Breast epithelium (tissue), 4 donors: ENCODE data around the gene TRIOBP. TPM values are rescaled to one million over a fixed set of nuclear protein-coding genes. Genes with fewer than 3 reads are reported as not detected.

ENCODE experiments used
- DNase-seq, 2 donors: peaks; one replicate each; pipeline ENCODE4 v3.0.0-alpha.2; 2019; ENCODE audit warnings: low spot score in 2 of 2
- H3K27ac ChIP-seq, 2 donors: fragments of 200-600 bp; sonication (generic) in 1 of 2; one replicate each; pipeline ENCODE4 v1.5.1; 2016 to 2019; ENCODE audit warnings: mild to moderate bottlenecking in 1 of 2
- H3K27me3 ChIP-seq, 2 donors: fragments of 200-600 bp; sonication (generic) in 1 of 2; one replicate each; pipeline versions ENCODE4 v1.5.1 to v1.6.0; 2017 to 2019; ENCODE audit warnings: control low read depth in 1 of 2, mild to moderate bottlenecking in 1 of 2
- H3K36me3 ChIP-seq: fragments of 200-600 bp; one replicate; pipeline ENCODE4 v1.5.1; 2019
- H3K4me1 ChIP-seq, 2 donors: fragments of 200-600 bp; sonication (generic); one replicate each; pipeline ENCODE4 v1.5.1; 2016 to 2019; ENCODE audit warnings: control low read depth in 1 of 2
- H3K4me3 ChIP-seq, 3 donors: fragments of 200-600 bp; sonication (generic); 1 replicate in 2 of 3; 2 replicates in 1 of 3; pipeline ENCODE4 v1.5.1; 2016 to 2019; ENCODE audit warnings: mild to moderate bottlenecking in 3 of 3, moderate library complexity in 2 of 3
- H3K9me3 ChIP-seq, 2 donors: fragments of 200-600 bp; sonication (generic) in 1 of 2; one replicate each; pipeline ENCODE4 v1.5.1; 2016 to 2019; ENCODE audit warnings: control low read depth in 1 of 2
- POLR2A ChIP-seq: fragments of 450-650 bp; IDR thresholded peaks from one replicate; pipeline ENCODE4 v1.6.1; 2016; ENCODE audit warnings: antibody characterized with exemption, mild to moderate bottlenecking, moderate library complexity
- POLR2AphosphoS5 ChIP-seq, 3 donors: sonication (generic); formaldehyde crosslinking; IDR thresholded peaks; one replicate each; pipeline ENCODE4 v1.6.1; 2017; ENCODE audit warnings: antibody characterized with exemption in 3 of 3
- intact Hi-C: fragments of 100-400 bp; cut with DNase I; formaldehyde crosslinking; loops from one replicate; pipeline ENCODE4 v1.15.1; 2023; ENCODE audit warnings: low total_unique reads
- total RNA-seq, 3 donors: library from RNA; depleted of rRNA; stranded (reverse); fragments of >200 nt; gene quantifications; one replicate each; pipeline ENCODE4 v1.1.0, GENCODE V29; 2016
- TF ChIP-seq, protein P1 (sequence below), 3 donors: fragments of 450-650 bp; IDR thresholded peaks; one replicate each; pipeline ENCODE4 v1.5.1; 2016 to 2017; ENCODE audit warnings: antibody characterized with exemption in 3 of 3, mild to moderate bottlenecking in 3 of 3, moderate library complexity in 3 of 3

TRIOBP gene
- total RNA-seq, 3 donors from 2014 or later, result 78.3 to 95.0 (median 88.3) TPM

DNA sequence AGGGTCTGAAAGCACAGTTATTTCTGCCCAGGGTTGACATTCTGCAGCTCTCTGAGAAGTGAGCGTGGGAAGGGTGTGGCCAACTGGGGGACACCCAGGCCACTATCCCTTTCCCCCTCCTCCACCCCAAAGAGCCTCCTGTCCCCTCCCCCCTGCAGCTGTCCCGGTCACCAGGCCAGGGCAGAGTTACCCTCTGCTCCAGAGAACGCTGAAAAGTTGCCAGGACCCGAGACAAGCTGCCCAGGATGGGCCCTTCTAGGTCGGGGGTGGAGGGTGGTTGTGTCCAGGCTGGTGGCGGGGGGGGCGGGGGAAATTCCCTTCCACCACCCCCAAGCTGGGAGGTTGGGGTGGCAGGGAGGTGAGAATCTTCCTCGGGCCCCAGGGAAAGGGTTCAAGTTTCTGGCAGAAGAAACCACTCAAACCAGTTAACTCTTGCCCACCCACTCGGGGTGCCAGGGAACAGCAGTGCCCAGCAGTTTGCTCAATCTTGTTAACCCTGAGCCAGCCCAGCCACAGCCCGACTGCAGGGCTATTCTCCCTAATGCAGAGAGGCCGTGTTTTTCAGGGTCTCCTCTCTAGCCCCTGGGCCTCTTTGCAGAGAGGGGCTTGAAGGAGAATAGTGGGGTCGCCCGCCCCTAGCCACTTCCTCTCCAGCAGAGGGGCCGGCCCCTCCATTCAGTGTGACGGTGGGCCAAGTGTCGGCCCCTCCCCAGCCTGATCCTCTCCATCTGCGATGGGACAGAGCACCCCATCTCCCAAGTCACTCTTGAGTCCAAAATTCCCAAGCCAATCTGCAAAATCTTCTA is 20.7 kb upstream of the TRIOBP start:
- intact Hi-C loops, result no loop called here
- H3K27me3 ChIP-seq, result no peaks in the 10 kb centered on the region
- no peak for DNase-seq
- peak overlapping the region; percentile 93 to 95 for H3K27ac ChIP-seq
- peak overlapping the region; percentile 53 to 80 (median 67) for H3K4me3 ChIP-seq
- no peaks in the 10 kb centered on the region for H3K36me3 ChIP-seq
- no peaks in the 10 kb centered on the region for H3K9me3 ChIP-seq
- TF ChIP-seq, protein P1, sequence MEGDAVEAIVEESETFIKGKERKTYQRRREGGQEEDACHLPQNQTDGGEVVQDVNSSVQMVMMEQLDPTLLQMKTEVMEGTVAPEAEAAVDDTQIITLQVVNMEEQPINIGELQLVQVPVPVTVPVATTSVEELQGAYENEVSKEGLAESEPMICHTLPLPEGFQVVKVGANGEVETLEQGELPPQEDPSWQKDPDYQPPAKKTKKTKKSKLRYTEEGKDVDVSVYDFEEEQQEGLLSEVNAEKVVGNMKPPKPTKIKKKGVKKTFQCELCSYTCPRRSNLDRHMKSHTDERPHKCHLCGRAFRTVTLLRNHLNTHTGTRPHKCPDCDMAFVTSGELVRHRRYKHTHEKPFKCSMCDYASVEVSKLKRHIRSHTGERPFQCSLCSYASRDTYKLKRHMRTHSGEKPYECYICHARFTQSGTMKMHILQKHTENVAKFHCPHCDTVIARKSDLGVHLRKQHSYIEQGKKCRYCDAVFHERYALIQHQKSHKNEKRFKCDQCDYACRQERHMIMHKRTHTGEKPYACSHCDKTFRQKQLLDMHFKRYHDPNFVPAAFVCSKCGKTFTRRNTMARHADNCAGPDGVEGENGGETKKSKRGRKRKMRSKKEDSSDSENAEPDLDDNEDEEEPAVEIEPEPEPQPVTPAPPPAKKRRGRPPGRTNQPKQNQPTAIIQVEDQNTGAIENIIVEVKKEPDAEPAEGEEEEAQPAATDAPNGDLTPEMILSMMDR (IDR thresholded peaks at IDR 0.05), result no peak
- no peak for TF ChIP-seq POLR2A
- peaks cover 0 to 27% of the 10 kb centered on the region in 2 donors for H3K4me1 ChIP-seq

DNA sequence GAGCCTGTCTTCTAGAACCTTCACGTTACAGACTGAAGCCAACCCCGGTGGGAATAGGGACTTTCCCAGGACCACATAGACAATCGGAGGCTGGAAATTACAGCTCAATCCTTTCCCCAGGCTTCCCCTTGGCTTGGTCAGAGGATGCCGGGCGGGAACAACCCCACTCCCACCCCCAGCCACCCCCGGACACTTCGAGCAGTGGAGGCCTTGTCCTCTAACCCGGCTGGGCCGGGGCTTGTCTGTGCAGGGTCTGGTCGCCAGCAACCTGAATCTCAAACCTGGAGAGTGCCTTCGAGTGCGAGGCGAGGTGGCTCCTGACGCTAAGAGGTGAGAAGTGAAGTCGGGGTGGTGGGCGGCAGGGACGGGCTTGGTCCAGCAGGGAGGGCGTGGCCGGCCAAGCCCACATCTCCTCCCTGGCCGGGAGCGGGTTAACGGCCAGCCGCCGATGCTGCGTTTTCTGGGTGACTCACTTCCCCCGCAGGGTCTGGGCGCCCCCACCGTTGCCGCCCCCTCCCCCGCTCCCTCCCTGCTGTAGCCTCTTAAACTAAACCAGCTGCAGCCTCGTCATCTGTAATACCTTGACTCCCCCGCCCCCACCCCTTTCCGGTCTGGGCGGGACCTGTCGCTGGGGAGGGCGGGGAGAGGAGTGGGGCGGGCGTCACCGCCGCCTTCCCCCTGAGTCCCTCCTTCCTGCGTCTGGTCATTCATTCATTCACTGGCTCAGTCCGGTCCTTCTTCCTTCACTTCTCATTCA is 19.9 kb upstream of the TRIOBP start:
- H3K27ac ChIP-seq, result peak overlapping the region; percentile 93 to 95
- DNase-seq, result peak; percentile 73 to 90
- peak overlapping the region; percentile 53 to 80 (median 67) for H3K4me3 ChIP-seq
- TF ChIP-seq POLR2A (no peak), POLR2AphosphoS5 (IDR thresholded peaks at IDR 0.05) (peak in 2 of 3 donors; percentile 54 to 59)
- TF ChIP-seq, protein P1 (IDR thresholded peaks at IDR 0.05), result no peak
- no peaks in the 10 kb centered on the region for H3K36me3 ChIP-seq
- H3K9me3 ChIP-seq, result no peaks in the 10 kb centered on the region
- H3K27me3 ChIP-seq, result no peaks in the 10 kb centered on the region
- intact Hi-C loops, result no loop called here
- H3K4me1 ChIP-seq, result peaks cover 0 to 27% of the 10 kb centered on the region in 2 donors

DNA sequence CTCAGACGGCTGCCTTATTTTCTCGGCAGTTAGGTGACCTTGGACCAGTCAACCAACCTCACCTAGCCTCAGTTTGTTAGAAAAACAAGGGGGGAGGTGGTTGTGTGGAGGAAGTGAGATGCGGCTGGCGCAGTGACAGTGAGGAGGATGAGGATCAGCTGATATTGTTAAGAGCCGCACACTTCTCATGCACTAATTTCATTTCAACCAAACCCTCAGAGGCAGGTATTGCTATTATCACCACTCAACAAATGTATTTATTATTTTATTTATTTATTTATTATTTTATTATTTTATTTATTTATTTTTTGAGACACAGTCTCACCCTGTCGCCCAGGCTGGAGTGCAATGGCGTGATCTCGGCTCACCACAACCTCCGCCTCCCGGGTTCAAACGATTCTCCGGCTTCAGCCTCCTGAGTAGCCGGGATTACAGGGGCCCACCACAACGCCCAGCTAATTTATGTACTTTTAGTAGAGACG is 19.3 kb upstream of the TRIOBP start:
- H3K4me3 ChIP-seq, result peak overlapping the region; percentile 53 to 80 (median 67)
- no peak for DNase-seq
- no peaks in the 10 kb centered on the region for H3K9me3 ChIP-seq
- TF ChIP-seq POLR2AphosphoS5 (IDR thresholded peaks at IDR 0.05), result no peak
- TF ChIP-seq, protein P1 (IDR thresholded peaks at IDR 0.05), result no peak
- no peak for TF ChIP-seq POLR2A
- intact Hi-C loops, result no loop called here
- H3K4me1 ChIP-seq, result peaks cover 0 to 27% of the 10 kb centered on the region in 2 donors
- no peaks in the 10 kb centered on the region for H3K27me3 ChIP-seq
- peak overlapping the region; percentile 93 to 95 for H3K27ac ChIP-seq
- no peaks in the 10 kb centered on the region for H3K36me3 ChIP-seq

DNA sequence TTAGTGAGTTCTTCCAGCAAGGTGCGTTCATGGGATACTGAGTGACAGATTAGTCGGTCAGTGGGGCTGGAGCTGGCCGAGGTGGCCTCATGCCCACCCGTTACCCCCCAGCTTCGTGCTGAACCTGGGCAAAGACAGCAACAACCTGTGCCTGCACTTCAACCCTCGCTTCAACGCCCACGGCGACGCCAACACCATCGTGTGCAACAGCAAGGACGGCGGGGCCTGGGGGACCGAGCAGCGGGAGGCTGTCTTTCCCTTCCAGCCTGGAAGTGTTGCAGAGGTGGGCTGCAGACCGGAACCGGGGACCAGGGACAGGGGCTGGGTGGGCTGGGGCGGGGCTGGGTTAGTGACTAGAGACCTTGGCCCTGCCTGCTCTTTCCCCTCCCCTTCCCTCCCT is 18.5 kb upstream of the TRIOBP start:
- TF ChIP-seq, protein P1 (IDR thresholded peaks at IDR 0.05), result no peak
- TF ChIP-seq POLR2A (no peak), POLR2AphosphoS5 (IDR thresholded peaks at IDR 0.05) (no peak)
- peaks cover 0 to 27% of the 10 kb centered on the region in 2 donors for H3K4me1 ChIP-seq
- intact Hi-C loops, result no loop called here
- DNase-seq, result no peak
- H3K27me3 ChIP-seq, result no peaks in the 10 kb centered on the region
- no peaks in the 10 kb centered on the region for H3K36me3 ChIP-seq
- no peaks in the 10 kb centered on the region for H3K9me3 ChIP-seq
- H3K4me3 ChIP-seq, result no peak overlapping the region
- peak overlapping the region; percentile 33 to 93 for H3K27ac ChIP-seq

DNA sequence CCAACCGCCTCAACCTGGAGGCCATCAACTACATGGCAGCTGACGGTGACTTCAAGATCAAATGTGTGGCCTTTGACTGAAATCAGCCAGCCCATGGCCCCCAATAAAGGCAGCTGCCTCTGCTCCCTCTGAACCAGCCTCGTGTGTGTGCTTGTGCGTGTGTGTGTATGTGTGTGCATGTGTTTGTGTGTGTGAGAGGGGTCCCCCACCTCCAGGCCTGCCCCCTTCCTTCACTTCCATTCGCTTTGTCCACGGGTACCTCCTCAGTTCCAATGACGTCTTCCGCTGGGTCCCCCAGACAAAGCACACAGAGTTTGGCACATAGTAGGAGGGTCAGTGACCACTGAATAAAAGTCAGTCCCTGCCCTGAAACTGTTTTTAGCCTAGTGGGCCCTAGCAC is 17.2 kb upstream of the TRIOBP start:
- intact Hi-C loops, result no loop called here
- no peak for TF ChIP-seq POLR2A
- no peak for TF ChIP-seq POLR2AphosphoS5 (IDR thresholded peaks at IDR 0.05)
- TF ChIP-seq, protein P1 (IDR thresholded peaks at IDR 0.05), result no peak
- no peak for DNase-seq
- no peak overlapping the region for H3K4me3 ChIP-seq
- H3K27ac ChIP-seq, result no peak overlapping the region
- H3K4me1 ChIP-seq, result peaks cover 0 to 21% of the 10 kb centered on the region in 2 donors
- H3K36me3 ChIP-seq, result no peaks in the 10 kb centered on the region
- H3K27me3 ChIP-seq, result no peaks in the 10 kb centered on the region
- H3K9me3 ChIP-seq, result no peaks in the 10 kb centered on the region
